NCI-H510A (cell line): ENCODE data around the gene C1QL3.

Experiments
- DNase-seq: peaks from one replicate; lab custom pipeline; 2025; lab: John Stamatoyannopoulos, UW

C1QL3 gene

GRCh38 chr10:16493884-16494536 is 27.7 kb downstream of the C1QL3 start:
- no peak for DNase-seq

GRCh38 chr10:16491933-16492332 is 29.7 kb downstream of the C1QL3 start:
- DNase-seq, result no peak

DNA sequence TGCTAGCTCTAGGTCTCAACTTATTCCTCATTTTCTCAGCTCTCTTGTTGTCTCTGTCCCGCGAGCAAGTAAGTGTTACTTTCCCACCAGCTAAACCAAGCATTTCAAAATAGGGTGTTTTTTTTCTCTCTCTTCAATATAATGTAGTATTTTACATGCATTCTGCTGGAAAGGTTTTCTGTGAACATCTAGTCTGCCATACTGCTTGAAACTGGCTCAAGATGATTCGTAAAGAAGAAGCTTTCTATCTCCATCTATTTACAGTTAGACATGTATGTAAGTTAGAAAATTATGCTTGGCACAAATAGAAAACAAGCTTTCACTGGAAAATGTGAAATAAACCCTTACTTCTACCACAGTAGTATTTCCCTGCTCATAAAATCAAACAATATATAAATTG is 31.2 kb downstream of the C1QL3 start:
- DNase-seq, result no peak

GRCh38 chr10:16483241-16483917 is 38.3 kb downstream of the C1QL3 start:
- DNase-seq, result no peak

GRCh38 chr10:16481052-16481728 is 40.5 kb downstream of the C1QL3 start:
- no peak for DNase-seq

DNA sequence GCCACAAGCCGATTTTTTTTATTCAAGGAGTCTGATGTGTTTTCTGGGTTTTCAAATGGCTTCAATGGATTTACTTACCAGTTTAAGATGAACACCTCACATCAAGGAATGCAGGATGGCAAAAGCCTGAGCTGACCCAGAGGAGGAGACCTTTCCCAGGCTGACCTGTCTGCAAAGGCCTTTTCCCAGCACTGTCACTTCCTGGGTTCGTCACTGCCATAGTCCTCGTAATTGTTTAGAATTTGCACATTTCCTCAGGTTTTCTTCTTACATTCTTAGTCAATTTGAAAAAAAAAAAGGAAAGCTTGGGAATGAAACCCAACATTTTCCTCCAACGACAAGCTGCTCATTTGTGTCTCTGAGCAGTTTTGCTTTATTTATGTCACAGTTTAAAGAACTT is 42.9 kb downstream of the C1QL3 start:
- DNase-seq, result no peak

DNA sequence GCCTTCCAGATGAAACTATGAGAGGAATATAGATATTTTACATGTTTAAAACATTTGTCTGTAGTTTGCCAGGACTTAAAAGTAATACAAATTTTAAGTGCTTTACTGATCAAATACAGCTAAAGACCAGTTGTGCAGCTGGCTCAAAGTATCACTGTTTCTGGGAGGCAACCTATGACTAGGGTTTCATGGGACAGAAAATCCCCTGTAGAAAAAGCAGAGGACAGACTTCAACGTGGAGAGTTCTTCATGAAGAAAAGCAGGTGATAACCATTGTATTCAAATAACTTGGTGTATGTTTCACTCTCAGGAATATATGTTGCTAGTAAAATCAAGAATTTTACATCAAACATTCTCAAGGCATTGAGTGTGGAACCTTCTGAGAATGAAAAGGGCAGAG is 43.9 kb downstream of the C1QL3 start:
- no peak for DNase-seq

DNA sequence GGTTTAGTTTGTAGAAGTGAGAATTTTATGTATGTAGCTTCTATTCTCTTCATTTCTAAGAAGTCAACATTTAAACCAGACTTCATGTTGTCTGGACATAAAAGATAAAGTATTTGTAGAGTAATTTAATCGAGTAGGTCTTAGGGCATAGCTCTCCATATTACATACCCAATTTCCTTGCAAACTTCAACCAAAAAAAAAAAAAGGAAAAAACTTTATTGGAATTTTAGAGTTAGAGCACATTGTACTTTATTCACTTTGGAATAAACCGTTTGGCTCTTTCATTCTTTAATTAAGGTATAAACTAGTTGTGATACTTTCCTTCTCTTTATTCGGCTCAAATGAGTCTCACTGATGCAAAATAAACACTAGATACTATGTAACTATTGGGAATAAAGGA is 48.9 kb downstream of the C1QL3 start:
- DNase-seq, result no peak

GRCh38 chr10:16470747-16471146 is 50.9 kb downstream of the C1QL3 start:
- DNase-seq, result no peak

DNA sequence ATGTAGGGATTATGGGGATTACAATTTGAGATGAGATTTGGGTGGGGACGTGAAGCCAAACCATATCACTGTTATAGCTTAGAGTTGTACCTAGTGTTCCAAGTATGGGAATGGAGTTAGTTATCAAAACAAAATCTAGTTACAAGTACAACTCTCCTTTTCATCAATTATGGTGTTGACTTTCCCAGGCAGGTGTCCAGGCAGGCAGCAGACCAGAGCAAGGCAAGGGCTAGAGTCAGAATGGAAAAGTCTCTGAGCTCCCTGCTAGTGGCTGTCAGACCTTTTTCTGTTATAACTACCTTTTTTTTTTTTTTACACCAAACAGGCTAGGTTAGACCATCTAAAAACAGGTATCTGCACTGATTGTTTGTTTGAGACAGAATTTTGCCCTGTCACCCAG is 55.7 kb downstream of the C1QL3 start:
- DNase-seq, result no peak
